Left ventricle myocardium inferior (tissue), 1 donor: Measurements from ENCODE around the gene PFKP. TPM values are rescaled to one million over a fixed set of nuclear protein-coding genes. Genes with fewer than 3 reads are reported as not detected.

Experiments
- DNase-seq: peaks from one replicate; pipeline ENCODE4 v3.0.0-alpha.2; 2020
- H3K27ac ChIP-seq: fragments of 200-600 bp; replicated peaks from 2 replicates; pipeline ENCODE4 v1.8.0; 2021
- H3K27me3 ChIP-seq: fragments of 200-600 bp; 2 replicates; pipeline ENCODE4 v1.8.0; 2021; ENCODE audit warnings: low read depth
- H3K36me3 ChIP-seq: fragments of 200-600 bp; 2 replicates; pipeline ENCODE4 v1.8.0; 2021
- H3K4me1 ChIP-seq: fragments of 200-600 bp; 2 replicates; pipeline ENCODE4 v1.8.0; 2021
- H3K4me3 ChIP-seq: fragments of 200-600 bp; 2 replicates; pipeline ENCODE4 v1.8.0; 2021; ENCODE audit warnings: mild to moderate bottlenecking, moderate library complexity
- H3K9me3 ChIP-seq: fragments of 200-600 bp; replicated peaks from 2 replicates; pipeline ENCODE4 v1.8.0; 2021
- intact Hi-C: fragments of 100-400 bp; cut with micrococcal nuclease; formaldehyde crosslinking; loops from one replicate; pipeline ENCODE4 v1.11.0; 2022
- total RNA-seq: library from RNA; stranded (reverse); fragmentation: NEBNext Ultra II Directional; extraction: Animal tissue kit (Norgen Biotek cat#: 25700); gene quantifications from one replicate; pipeline ENCODE4 v1.2.1, GENCODE V29; 2021
- TF ChIP-seq, protein P1 (sequence below): fragments of 200-600 bp; IDR thresholded peaks from 2 replicates; pipeline ENCODE4 v1.8.0; 2021; ENCODE audit warnings: antibody characterized with exemption, mild to moderate bottlenecking, borderline replicate concordance
- donor health status: DM: no; HTN: yes; CAD: no; lungs with severe emphysema.

The PFKP gene
- total RNA-seq, 1 donor from 2014 or later = 206 TPM

GRCh38 chr10:3040069-3040468 is 27.3 kb upstream of the PFKP start:
- H3K36me3 ChIP-seq = no peaks in the 10 kb centered on the region
- intact Hi-C loops = loop anchor here (10.0 kb wide), 1 partner anchor 115 kb away; no protein-coding TSS in a partner anchor
- TF ChIP-seq, protein P1, sequence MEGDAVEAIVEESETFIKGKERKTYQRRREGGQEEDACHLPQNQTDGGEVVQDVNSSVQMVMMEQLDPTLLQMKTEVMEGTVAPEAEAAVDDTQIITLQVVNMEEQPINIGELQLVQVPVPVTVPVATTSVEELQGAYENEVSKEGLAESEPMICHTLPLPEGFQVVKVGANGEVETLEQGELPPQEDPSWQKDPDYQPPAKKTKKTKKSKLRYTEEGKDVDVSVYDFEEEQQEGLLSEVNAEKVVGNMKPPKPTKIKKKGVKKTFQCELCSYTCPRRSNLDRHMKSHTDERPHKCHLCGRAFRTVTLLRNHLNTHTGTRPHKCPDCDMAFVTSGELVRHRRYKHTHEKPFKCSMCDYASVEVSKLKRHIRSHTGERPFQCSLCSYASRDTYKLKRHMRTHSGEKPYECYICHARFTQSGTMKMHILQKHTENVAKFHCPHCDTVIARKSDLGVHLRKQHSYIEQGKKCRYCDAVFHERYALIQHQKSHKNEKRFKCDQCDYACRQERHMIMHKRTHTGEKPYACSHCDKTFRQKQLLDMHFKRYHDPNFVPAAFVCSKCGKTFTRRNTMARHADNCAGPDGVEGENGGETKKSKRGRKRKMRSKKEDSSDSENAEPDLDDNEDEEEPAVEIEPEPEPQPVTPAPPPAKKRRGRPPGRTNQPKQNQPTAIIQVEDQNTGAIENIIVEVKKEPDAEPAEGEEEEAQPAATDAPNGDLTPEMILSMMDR = no peak

DNA sequence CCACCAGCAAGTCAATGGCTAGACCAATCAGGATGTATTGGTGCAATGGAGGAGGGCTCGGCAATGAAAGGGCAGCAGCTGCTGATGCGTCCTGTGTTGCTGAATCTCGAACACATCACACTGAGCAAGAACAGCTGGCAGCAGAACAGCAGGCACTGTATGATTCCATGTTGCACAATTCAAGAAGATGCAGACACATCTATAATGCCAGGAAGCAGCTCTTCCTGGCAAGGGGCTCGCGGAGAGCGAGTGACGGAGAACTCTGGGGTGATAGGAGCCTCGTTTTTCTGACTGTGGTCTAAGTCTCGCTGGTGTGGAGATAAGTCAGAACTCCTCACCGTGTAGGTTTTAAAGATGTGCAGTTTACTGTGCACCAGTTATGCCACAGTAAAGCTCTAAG is 24.8 kb upstream of the PFKP start:
- TF ChIP-seq, protein P1 = no peak
- no peak for DNase-seq
- H3K4me1 ChIP-seq = peaks cover 17% of the 10 kb centered on the region
- H3K9me3 ChIP-seq = no peaks in the 10 kb centered on the region
- H3K36me3 ChIP-seq = no peaks in the 10 kb centered on the region
- H3K4me3 ChIP-seq = no peak overlapping the region
- peaks cover 13% of the 10 kb centered on the region for H3K27me3 ChIP-seq
- intact Hi-C loops = loop anchor here (10.0 kb wide), 1 partner anchor 118 kb away; no protein-coding TSS in a partner anchor
- no peak overlapping the region for H3K27ac ChIP-seq

More at GRCh38 chr10:3040069-3040468, 27.3 kb upstream of the PFKP start:
- Histone ChIP-seq H3K4me3 (no peak overlapping the region), H3K27me3 (peaks cover 27% of the 10 kb centered on the region), H3K9me3 (no peaks in the 10 kb centered on the region), H3K4me1 (peaks cover 5% of the 10 kb centered on the region), H3K27ac (no peak overlapping the region)
- DNase-seq = no peak

DNA sequence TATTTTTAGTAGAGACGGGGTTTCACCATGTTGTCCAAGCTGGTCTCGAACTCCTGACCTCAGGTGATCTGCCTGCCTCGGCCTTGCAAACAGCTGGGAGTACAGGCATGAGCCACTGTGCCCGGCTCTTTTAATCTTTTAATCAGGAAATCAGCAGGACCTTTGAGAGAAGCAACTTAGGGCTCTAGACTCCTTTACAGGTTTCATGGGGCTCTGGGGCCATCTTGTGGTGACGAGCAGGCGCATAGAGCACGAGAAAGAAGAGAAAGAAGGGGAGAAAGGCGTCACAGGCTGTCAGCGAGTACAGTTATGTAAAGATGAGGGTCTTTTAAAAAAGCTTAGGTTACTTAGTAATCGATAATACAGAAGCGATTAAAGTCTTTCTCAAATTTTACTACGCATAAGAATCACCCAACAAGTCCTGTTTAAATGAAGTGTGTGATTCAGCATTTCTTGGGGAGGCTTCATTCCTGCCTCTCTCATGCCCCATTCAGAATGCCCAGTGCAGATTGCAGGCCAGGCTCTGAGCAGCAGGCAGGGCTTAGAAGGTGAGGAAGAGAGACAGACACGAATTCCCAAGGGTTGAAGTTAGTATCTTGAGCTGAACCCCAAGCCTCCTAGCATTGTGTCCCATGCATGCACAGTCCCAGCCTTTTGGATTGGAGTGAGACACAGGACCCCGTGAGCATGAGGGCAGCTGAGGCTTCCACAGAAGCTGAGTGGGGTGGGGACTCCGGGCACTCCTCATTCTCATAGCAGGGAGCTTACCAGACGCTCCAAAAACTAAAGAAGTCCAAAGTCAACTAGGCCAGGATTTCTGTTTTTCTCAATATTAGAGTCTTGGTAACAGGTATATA is 23.6 kb upstream of the PFKP start:
- Histone ChIP-seq H3K27ac (peak overlapping the region; percentile 55), H3K4me1 (peaks cover 17% of the 10 kb centered on the region), H3K36me3 (no peaks in the 10 kb centered on the region), H3K9me3 (no peaks in the 10 kb centered on the region), H3K27me3 (peaks cover 1% of the 10 kb centered on the region), H3K4me3 (no peak overlapping the region)
- DNase-seq = peak; percentile 52
- intact Hi-C loops = loop anchor here (10.0 kb wide), 1 partner anchor 119 kb away; no protein-coding TSS in a partner anchor
- TF ChIP-seq, protein P1 = peak; percentile 75

GRCh38 chr10:3045471-3046209 is 21.7 kb upstream of the PFKP start:
- intact Hi-C loops = loop anchor here (10.0 kb wide), 1 partner anchor 121 kb away; no protein-coding TSS in a partner anchor
- TF ChIP-seq, protein P1 = no peak

DNA sequence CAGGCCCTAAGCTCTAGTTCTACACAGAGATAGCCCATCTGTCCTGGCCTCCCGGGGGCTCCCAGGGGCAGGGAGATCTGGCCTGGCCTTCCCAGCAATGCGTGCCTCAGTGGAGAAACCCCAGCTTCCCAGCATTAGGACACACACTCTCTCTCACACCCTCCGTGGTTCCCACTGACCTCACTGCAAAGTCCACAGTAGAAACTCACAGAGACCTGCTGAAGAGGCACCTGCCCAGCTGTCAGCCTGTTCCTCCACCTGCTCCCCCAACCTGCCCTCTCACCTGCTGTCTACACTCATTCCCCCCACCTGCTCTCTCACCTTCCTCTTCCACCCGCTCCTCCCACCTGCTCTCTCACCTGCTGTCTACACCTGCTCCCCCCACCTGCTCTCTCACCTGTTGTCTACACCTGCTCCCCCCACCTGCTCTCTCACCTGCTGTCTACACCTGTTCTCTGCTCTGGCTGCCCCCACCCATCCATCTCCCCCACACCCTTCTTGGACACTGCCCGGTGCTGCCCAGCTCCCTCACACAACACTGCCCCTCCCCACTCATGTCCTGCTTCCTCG is 21.1 kb upstream of the PFKP start:
- intact Hi-C loops = loop anchor here (10.0 kb wide), 1 partner anchor 121 kb away; no protein-coding TSS in a partner anchor

More at GRCh38 chr10:3045471-3046209, 21.7 kb upstream of the PFKP start:
- DNase-seq = peak; percentile 64
- H3K36me3 ChIP-seq = no peaks in the 10 kb centered on the region
- H3K27me3 ChIP-seq = no peaks in the 10 kb centered on the region
- no peaks in the 10 kb centered on the region for H3K9me3 ChIP-seq
- H3K4me3 ChIP-seq = peak overlapping the region; percentile 17
- H3K4me1 ChIP-seq = peaks cover 17% of the 10 kb centered on the region
- peak overlapping the region; percentile 76 for H3K27ac ChIP-seq

More for the DNA sequence above, 21.1 kb upstream of the PFKP start:
- no peak for DNase-seq
- TF ChIP-seq, protein P1 = no peak
- Histone ChIP-seq H3K4me1 (peaks cover 17% of the 10 kb centered on the region), H3K4me3 (peak overlapping the region; percentile 17), H3K27ac (peak overlapping the region; percentile 76), H3K9me3 (no peaks in the 10 kb centered on the region), H3K36me3 (no peaks in the 10 kb centered on the region), H3K27me3 (no peaks in the 10 kb centered on the region)
